Gastrocnemius medialis (tissue), 4 donors: ENCODE measurements around the gene HAL. TPM values are rescaled to one million over a fixed set of nuclear protein-coding genes. Genes with fewer than 3 reads are reported as not detected.

ENCODE experiments used
- ATAC-seq, 2 donors: fragments of 150-250 bp; one replicate each; pipeline ENCODE4 v1.9.1; 2016
- DNase-seq, 2 donors: peaks; one replicate each; pipeline ENCODE4 v3.0.0-alpha.2; 2019
- H3K27ac ChIP-seq, 4 donors: fragments of 200-600 bp; sonication (generic); 1 replicate in 1 of 4; 2 replicates in 3 of 4; pipeline ENCODE4 v1.5.1; 2016 to 2018; ENCODE audit warnings: mild to moderate bottlenecking in 2 of 4, moderate library complexity in 1 of 4
- H3K27me3 ChIP-seq, 3 donors: fragments of 200-600 bp; sonication (generic) in 2 of 3; 1 replicate in 1 of 3; 2 replicates in 2 of 3; pipeline versions ENCODE4 v1.5.1 to v1.6.0; 2016 to 2019; ENCODE audit warnings: mild to moderate bottlenecking in 1 of 3, moderate library complexity in 1 of 3
- H3K36me3 ChIP-seq, 2 donors: fragments of 200-600 bp; sonication (generic) in 1 of 2; one replicate each; pipeline ENCODE4 v1.5.1; 2017 to 2018
- H3K4me1 ChIP-seq, 2 donors: fragments of 200-600 bp; sonication (generic) in 1 of 2; one replicate each; pipeline ENCODE4 v1.5.1; 2016 to 2017; ENCODE audit warnings: mild to moderate bottlenecking in 2 of 2
- H3K4me3 ChIP-seq, 4 donors: fragments of 200-600 bp; sonication (generic) in 3 of 4; 1 replicate in 1 of 4; 2 replicates in 3 of 4; pipeline ENCODE4 v1.5.1; 2016 to 2019; ENCODE audit warnings: mild to moderate bottlenecking in 2 of 4
- H3K9me3 ChIP-seq, 3 donors: fragments of 200-600 bp; sonication (generic) in 2 of 3; 1 replicate in 1 of 3; 2 replicates in 2 of 3; pipeline ENCODE4 v1.5.1; 2016 to 2019
- POLR2A ChIP-seq, 2 donors: fragments of 450-650 bp; IDR thresholded peaks; one replicate each; pipeline ENCODE4 v1.6.1; 2017; ENCODE audit warnings: antibody characterized with exemption in 2 of 2, mild to moderate bottlenecking in 2 of 2, moderate library complexity in 2 of 2
- in situ Hi-C, 4 donors: fragments of 200-750 bp; cut with MboI; loops; one replicate each; pipeline versions ENCODE4 v1.15.0 to v1.8.0; 2017; ENCODE audit warnings: low sequenced_read_pairs in 4 of 4
- intact Hi-C: fragments of 100-400 bp; cut with DNase I; formaldehyde crosslinking; loops from one replicate; pipeline ENCODE4 v1.15.1; 2023; ENCODE audit warnings: low total_unique reads
- total RNA-seq, 4 donors: library from RNA; depleted of rRNA; stranded (reverse); fragments of >200 nt; gene quantifications; one replicate each; pipeline versions ENCODE4 v1.1.0 to v1.2.3, GENCODE V29; 2016
- TF ChIP-seq, protein P1 (sequence below), 5 experiments: fragments of 450-650 bp in 3 of 5; fragments of 200-600 bp in 2 of 5; sonication (generic) in 2 of 5; IDR thresholded peaks in 4 of 5; conservative IDR thresholded peaks in 1 of 5; 1 replicate in 4 of 5; 2 replicates in 1 of 5; pipeline ENCODE4 v1.5.1; 2016 to 2019; ENCODE audit warnings: antibody characterized with exemption in 5 of 5, mild to moderate bottlenecking in 3 of 5, moderate library complexity in 3 of 5

HAL gene
- total RNA-seq: 1 to 10 TPM in 2 of 4 donors, under 1 TPM in 1, not detected in 1; 0.59 to 1.3 (median 1.3) TPM

DNA sequence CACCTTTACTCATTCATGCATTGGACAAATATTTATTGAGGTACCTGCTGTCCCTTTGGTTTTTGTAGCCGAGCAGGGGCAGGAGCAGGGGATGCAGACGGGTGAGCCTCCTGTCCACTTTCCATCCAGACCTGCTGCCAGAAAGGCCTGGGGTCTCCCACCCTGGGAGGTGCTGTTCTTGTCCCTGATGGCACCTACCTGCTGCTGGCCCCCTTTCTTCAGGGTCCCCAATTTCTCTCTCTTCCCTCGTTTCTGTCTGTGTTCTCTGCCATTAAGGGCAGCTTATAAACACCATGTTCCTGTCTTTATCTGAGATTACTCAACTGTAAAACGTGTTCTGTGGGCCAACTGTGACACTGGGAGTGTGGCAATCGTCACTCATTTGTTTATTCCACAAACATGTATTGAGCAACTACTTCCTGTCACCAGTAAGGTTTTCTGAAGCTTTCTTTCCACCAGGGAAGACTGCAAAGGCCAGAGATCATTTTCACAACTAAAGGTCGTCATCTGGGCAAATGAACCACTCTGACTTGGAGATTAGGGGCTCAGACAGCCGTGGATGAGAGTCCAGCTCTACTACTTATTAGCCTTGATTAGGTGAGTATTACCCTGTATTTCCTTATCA, at the start of gene HAL:
HAL (minus strand) TSS at position 311 of the 625 bp plus-strand sequence. CDS start 434 bp downstream, outside the sequence.
- intact Hi-C loops (no loop called here), in situ Hi-C loops (loop anchor here in 2 of 4 donors (10.0 kb wide), 1 partner anchor 81 kb away; no protein-coding TSS in a partner anchor)
- H3K27me3 ChIP-seq: no peaks in the 10 kb centered on the region
- peaks cover 0 to 3% of the 10 kb centered on the region in 2 donors for H3K36me3 ChIP-seq
- no peak within 1 kb of the TSS for H3K4me3 ChIP-seq
- ATAC-seq: peak; percentile 51 to 71
- peak in 1 of 2 donors; percentile 50 for DNase-seq
- TF ChIP-seq, protein P1, sequence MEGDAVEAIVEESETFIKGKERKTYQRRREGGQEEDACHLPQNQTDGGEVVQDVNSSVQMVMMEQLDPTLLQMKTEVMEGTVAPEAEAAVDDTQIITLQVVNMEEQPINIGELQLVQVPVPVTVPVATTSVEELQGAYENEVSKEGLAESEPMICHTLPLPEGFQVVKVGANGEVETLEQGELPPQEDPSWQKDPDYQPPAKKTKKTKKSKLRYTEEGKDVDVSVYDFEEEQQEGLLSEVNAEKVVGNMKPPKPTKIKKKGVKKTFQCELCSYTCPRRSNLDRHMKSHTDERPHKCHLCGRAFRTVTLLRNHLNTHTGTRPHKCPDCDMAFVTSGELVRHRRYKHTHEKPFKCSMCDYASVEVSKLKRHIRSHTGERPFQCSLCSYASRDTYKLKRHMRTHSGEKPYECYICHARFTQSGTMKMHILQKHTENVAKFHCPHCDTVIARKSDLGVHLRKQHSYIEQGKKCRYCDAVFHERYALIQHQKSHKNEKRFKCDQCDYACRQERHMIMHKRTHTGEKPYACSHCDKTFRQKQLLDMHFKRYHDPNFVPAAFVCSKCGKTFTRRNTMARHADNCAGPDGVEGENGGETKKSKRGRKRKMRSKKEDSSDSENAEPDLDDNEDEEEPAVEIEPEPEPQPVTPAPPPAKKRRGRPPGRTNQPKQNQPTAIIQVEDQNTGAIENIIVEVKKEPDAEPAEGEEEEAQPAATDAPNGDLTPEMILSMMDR (IDR thresholded peaks at IDR 0.05 in 4 of 5, conservative IDR thresholded peaks at IDR 0.05 in 1 of 5): no peak
- H3K4me1 ChIP-seq: no peaks in the 10 kb centered on the region
- peak within 1 kb of the TSS in 1 of 4 donors; percentile 46 for H3K27ac ChIP-seq
- no peaks in the 10 kb centered on the region for H3K9me3 ChIP-seq

- no peaks in the 10 kb centered on the region for H3K9me3 ChIP-seq
- intact Hi-C loops (no loop called here), in situ Hi-C loops (loop anchor here in 1 of 4 donors (10.0 kb wide), 1 partner anchor 359 kb away; the partner anchor contains the start of gene CDK17)
- H3K27me3 ChIP-seq: no peaks in the 10 kb centered on the region
- no peak for TF ChIP-seq POLR2A (IDR thresholded peaks at IDR 0.05)
- TF ChIP-seq, protein P1 (IDR thresholded peaks at IDR 0.05 in 4 of 5, conservative IDR thresholded peaks at IDR 0.05 in 1 of 5): no peak
- no peaks in the 10 kb centered on the region for H3K4me1 ChIP-seq
- no peak for ATAC-seq
- H3K4me3 ChIP-seq: no peak overlapping the region
- H3K36me3 ChIP-seq: no peaks in the 10 kb centered on the region
- DNase-seq: no peak
- no peak overlapping the region for H3K27ac ChIP-seq
These were observed 49.4 kb upstream of the HAL start for GRCh38 chr12:96045566-96045965.

GRCh38 chr12:96044943-96045290, 48.8 kb upstream of the HAL start:
- H3K9me3 ChIP-seq: no peaks in the 10 kb centered on the region
- no peak overlapping the region for H3K27ac ChIP-seq
- H3K4me3 ChIP-seq: no peak overlapping the region
- no peaks in the 10 kb centered on the region for H3K4me1 ChIP-seq
- ATAC-seq (no peak), DNase-seq (no peak)
- TF ChIP-seq, protein P1 (IDR thresholded peaks at IDR 0.05 in 4 of 5, conservative IDR thresholded peaks at IDR 0.05 in 1 of 5): no peak
- TF ChIP-seq POLR2A (IDR thresholded peaks at IDR 0.05): no peak
- intact Hi-C loops: no loop called here
- no peaks in the 10 kb centered on the region for H3K36me3 ChIP-seq
- H3K27me3 ChIP-seq: no peaks in the 10 kb centered on the region
- in situ Hi-C loops: loop anchor here in 1 of 4 donors (10.0 kb wide), 1 partner anchor 360 kb away; the partner anchor contains the start of gene CDK17

DNA sequence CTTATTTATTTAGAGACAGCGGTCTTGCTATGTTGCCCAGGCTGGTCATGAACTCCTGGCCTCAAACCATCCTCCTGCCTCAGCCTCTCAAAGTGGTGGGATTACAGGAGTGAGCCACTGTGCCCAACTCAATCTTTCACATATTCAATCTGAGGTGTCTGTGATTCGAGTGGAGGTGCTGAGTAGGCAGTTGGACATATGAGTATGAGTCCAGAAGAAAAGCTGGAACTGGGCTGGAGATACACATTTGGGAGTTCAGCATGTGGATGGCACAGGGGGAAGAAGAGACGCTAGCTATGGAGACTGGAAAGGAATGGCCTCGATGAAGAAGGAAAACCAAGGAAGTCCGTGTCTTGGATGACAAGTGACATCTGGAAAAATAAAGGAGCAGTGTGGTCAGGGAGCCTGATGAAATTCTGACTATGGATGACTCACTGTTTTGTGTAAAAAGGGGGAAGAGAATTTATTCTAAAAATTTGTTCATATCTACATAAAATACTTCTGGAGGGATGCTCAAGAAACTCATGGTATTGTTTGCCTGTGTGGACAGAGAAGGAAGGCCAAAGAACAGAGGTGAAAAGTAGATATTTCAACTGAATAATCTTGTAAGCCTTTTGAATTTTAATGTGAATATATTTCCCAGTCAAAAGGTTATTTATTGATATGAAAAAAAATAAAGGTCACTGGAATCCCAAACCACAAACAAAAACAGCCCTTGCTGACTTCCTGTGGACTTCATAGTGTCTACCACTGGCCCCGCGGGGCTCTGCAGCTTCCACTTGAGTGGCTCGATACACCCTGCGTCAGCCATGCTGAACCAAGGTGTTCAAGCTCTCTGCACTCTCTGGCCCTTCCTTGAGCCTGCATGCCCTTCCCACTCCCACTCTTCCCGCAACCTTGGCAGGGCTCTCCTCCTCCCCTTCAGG, 48.1 kb upstream of the HAL start:
- Histone ChIP-seq H3K27ac (no peak overlapping the region), H3K27me3 (no peaks in the 10 kb centered on the region), H3K4me3 (no peak overlapping the region), H3K36me3 (no peaks in the 10 kb centered on the region), H3K9me3 (no peaks in the 10 kb centered on the region), H3K4me1 (no peaks in the 10 kb centered on the region)
- intact Hi-C loops: no loop called here
- DNase-seq (no peak), ATAC-seq (no peak)
- in situ Hi-C loops: loop anchor here in 1 of 4 donors (10.0 kb wide), 1 partner anchor 361 kb away; the partner anchor contains the start of gene CDK17
- no peak for TF ChIP-seq POLR2A (IDR thresholded peaks at IDR 0.05)

- in situ Hi-C loops (loop anchor here in 1 of 4 donors (10.0 kb wide), 1 partner anchor 364 kb away; the partner anchor contains the start of gene CDK17), intact Hi-C loops (no loop called here)
- no peaks in the 10 kb centered on the region for H3K27me3 ChIP-seq
- no peak for DNase-seq
- no peak for ATAC-seq
- no peaks in the 10 kb centered on the region for H3K36me3 ChIP-seq
- no peaks in the 10 kb centered on the region for H3K4me1 ChIP-seq
- no peak overlapping the region for H3K4me3 ChIP-seq
- TF ChIP-seq, protein P1 (IDR thresholded peaks at IDR 0.05 in 4 of 5, conservative IDR thresholded peaks at IDR 0.05 in 1 of 5): no peak
- no peak for TF ChIP-seq POLR2A (IDR thresholded peaks at IDR 0.05)
- no peaks in the 10 kb centered on the region for H3K9me3 ChIP-seq
- H3K27ac ChIP-seq: no peak overlapping the region
These were observed 45.0 kb upstream of the HAL start for GRCh38 chr12:96041181-96041580.
